ENCODE results near the gene NDUFB6. TPM values are rescaled to one million over a fixed set of nuclear protein-coding genes. Genes with fewer than 3 reads are reported as not detected.

NDUFB6 gene
- total and polyA plus RNA-seq, 9 of the 15 experiments (the other 6 are each of a cell fraction or from before 2014, with no cell fraction given): 26.5 to 88.1 (median 64.0) TPM

- TF ChIP-seq NR1H2 (CRISPR knock-in tag; IDR thresholded peaks at IDR 0.05) (no peak), GATAD2A (IDR thresholded peaks at IDR 0.05) (no peak), U2AF1 (optimal IDR thresholded peaks at IDR 0.05; ENCODE audit: low read depth, low read length) (no peak), SMARCC2 (IDR thresholded peaks at IDR 0.05; ENCODE audit: low read depth) (0 out of 2 replicates have a peak, but pooled peaks have one; percentile 61), ZNF609 (CRISPR knock-in tag; IDR thresholded peaks at IDR 0.05; ENCODE audit: borderline replicate concordance) (no peak), STAT5A (IDR thresholded peaks at IDR 0.05; ENCODE audit: borderline replicate concordance, low read length) (peak; percentile 66; the same call in 1 of the 2 replicates), MTA2 (IDR thresholded peaks at IDR 0.05; ENCODE audit: low read depth) (peak; percentile 74), HDAC2 (IDR thresholded peaks at IDR 0.05) (0 out of 2 replicates have a peak, but pooled peaks have one; percentile 15), TAL1 (IDR thresholded peaks at IDR 0.05) (peak; percentile 80), DPF2 (IDR thresholded peaks at IDR 0.05) (peak; percentile 91), SMARCE1 (IDR thresholded peaks at IDR 0.05) (peak; percentile 70), MNT (conservative IDR thresholded peaks at IDR 0.05) (peak in 1 of 2 experiments; percentile 29; a peak in 1 of 4 replicates), NCOR1 (IDR thresholded peaks at IDR 0.05) (peak; percentile 76), SOX6 (IDR thresholded peaks at IDR 0.05) (peak; percentile 26; the same call in 1 of the 2 replicates), PHTF2 (CRISPR knock-in tag; IDR thresholded peaks at IDR 0.05) (no peak), IFI16 (CRISPR knock-in tag; IDR thresholded peaks at IDR 0.05) (no peak), RFX1 (IDR thresholded peaks at IDR 0.05) (peak; percentile 37; the same call in 1 of the 2 replicates), SNIP1 (IDR thresholded peaks at IDR 0.05; ENCODE audit: low read depth) (no peak), NFATC3 (IDR thresholded peaks at IDR 0.05) (no peak), AFF1 (IDR thresholded peaks at IDR 0.05; ENCODE audit: low read depth in 1 of 2, partially characterized antibody in 2 of 2) (no peak), GATAD2B (IDR thresholded peaks at IDR 0.05; ENCODE audit: borderline replicate concordance) (peak; percentile 58; the same call in 1 of the 2 replicates), ZNF134 (CRISPR knock-in tag; conservative IDR thresholded peaks at IDR 0.05) (no peak)
These were observed 18.9 kb downstream of the NDUFB6 start (continued) for GRCh38 chr9:32554107-32554506.
